Activated CD8-positive, alpha-beta memory T cell treated with anti-CD3 and anti-CD28 coated beads for 36 hours (primary cell): ENCODE data around the gene TNNT2. TPM values are rescaled to one million over a fixed set of nuclear protein-coding genes. Genes with fewer than 3 reads are reported as not detected.

ENCODE experiments used
- CTCF ChIA-PET: fragments of 350-600 bp; sonication (Branson Sonifier 250); formaldehyde crosslinking; loops from one replicate; lab custom pipeline; 2021; ENCODE audit warnings: antibody characterized with exemption; lab: Charles Lee
- POLR2A ChIA-PET: fragments of 350-600 bp; sonication (Branson Sonifier 250); formaldehyde crosslinking; loops from one replicate; lab custom pipeline; 2021; ENCODE audit warnings: antibody characterized with exemption; lab: Charles Lee
- total RNA-seq, 2 experiments: library from RNA; stranded (reverse); gene quantifications; one replicate each; pipeline ENCODE4 v1.2.3, GENCODE V29; 2021

The TNNT2 gene
- total RNA-seq, 2 experiments from 2014 or later, result not detected

GRCh38 chr1:201404722-201405483, 27.4 kb upstream of the TNNT2 start:
- ChIA-PET CTCF (no interaction called here), POLR2A (no interaction called here)

GRCh38 chr1:201404055-201404454, 26.6 kb upstream of the TNNT2 start:
- ChIA-PET POLR2A (no interaction called here), CTCF (no interaction called here)

GRCh38 chr1:201403359-201403758, 25.9 kb upstream of the TNNT2 start:
- POLR2A ChIA-PET, result no interaction called here
- CTCF ChIA-PET, result no interaction called here

DNA sequence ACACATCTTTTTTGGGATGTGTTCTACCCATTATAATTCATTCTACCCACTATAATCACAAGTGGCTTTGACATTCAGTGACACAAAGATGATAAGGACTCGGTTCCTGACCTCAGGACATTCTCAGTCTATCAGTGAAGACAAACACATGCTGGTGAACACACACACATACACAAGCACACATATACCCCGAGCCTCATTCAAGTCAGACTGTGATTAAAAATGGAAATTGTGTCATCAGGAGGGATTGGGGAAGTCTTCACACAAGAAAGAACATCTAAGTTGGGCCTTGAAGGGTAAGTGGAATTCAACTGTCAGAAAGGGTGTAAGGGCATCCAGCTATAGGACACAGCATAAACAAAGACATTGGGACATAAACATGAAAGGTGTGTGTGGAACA, 24.2 kb upstream of the TNNT2 start:
- ChIA-PET POLR2A (no interaction called here), CTCF (no interaction called here)

DNA sequence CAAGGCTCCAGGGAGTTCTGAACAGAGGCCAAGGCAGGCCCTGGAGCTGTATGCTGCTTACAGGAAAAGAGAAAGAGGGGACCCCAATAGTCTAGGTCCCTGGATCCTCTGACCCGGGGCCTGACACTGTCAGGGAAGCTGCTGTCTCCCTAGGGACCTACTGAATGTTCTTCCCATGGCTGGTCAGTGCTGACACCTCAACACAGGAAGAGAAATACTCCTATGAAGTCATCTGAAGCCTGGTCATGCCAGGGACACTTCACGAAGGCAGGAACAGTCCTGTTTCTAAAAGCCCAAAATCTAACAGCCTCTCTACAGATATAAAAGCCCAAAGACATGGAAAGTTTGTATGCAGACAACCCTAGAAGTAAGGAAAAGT, 23.4 kb upstream of the TNNT2 start:
- ChIA-PET CTCF (no interaction called here), POLR2A (no interaction called here)

DNA sequence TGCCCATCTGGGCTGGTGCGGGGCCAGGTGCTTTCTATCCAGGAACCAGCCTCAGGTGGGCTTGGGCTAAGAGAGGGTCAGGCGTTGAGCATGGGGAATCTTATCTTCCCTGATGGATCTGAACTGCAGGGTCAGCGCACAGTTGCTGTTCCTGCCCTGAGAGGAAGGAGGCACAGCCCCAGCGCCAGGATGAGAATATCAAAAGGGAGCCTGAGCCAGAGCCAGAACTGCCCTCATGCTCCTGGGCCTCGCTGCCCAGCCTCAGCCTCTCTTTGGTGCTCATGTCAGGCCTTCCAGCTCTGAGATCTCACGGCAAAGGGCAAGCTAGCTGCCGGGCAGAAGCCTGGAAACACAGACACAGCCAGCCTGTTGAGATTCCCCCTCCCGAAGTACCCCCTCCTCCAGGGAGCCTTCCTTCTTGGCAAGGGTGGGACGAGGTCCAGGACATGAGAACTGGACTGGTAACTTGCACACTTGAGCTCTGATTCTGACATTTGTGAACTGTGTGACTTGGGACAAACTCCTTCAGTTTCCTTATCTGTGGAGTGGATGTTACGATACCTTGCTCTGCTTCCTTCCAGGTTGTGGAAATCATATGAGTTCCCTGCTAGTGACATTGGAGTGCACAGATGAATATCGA, 22.9 kb upstream of the TNNT2 start:
- ChIA-PET POLR2A (interaction anchor here (0.5 kb wide), 1 partner anchor 94 kb away, joined by 3 read pairs; no protein-coding TSS in a partner anchor), CTCF (no interaction called here)

- CTCF ChIA-PET, result no interaction called here
Measured at GRCh38 chr1:201399352-201400126, 22.1 kb upstream of the TNNT2 start.

GRCh38 chr1:201399018-201399351, 21.5 kb upstream of the TNNT2 start, which contains the start of gene LAD1:
LAD1 (minus strand) TSS chr1:201399324; CDS start chr1:201399306, 18 bp downstream.
- ChIA-PET CTCF (no interaction called here), POLR2A (no interaction called here)

More at GRCh38 chr1:201399352-201400126, 22.1 kb upstream of the TNNT2 start:
- POLR2A ChIA-PET, result interaction anchor here (0.5 kb wide), 1 partner anchor 93 kb away, joined by 3 read pairs; no protein-coding TSS in a partner anchor

DNA sequence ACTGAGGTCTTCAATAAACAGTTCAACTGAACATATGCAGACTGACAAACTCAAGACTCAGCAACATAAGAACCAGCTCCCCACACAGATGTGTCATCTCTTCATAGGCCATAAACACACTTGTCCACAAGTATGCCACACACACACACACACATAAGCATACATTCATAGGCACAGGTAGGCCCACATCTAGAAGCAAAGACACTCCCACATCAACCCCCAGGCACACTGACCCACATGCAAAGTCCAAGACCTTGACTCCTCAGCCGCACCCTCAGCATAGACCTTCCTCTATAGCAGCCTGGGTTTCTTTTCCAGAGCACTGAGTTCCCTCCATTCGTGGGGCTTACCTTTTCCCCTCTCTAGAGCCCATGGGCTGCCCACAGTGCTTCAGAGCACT, 20.2 kb upstream of the TNNT2 start:
- CTCF ChIA-PET, result interaction anchor here (1.2 kb wide), 1 partner anchor 12 kb away, joined by 4 read pairs; no protein-coding TSS in a partner anchor
- POLR2A ChIA-PET, result no interaction called here

DNA sequence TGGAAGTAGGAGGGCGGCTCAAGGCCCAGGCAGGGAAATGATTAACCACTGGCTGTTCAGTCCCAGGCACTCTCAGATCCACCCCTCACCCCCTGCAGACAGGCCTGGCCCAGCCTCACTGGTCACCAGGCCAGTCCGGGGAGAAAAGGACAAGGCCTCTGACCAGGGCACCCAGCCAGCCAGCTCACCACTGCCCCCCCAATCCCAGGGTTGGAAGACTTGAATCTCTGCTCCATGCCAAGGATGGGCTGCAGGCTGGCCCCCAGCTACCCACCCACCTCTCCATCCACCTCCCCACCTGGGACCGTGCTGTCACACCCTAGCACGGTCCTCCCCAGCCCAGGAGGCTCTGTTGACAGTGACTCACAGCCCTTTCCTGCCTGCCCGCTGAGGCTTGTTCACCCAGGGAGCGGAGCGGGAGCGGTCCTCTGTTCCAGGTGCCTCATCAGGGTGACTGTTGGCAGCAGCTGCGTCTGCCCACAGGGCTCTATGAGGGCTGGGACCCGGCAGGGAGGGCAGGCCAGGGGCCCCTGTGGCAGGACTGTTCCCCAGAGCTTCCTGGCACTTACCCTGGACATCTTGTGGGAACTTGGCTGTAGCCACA, 19.5 kb upstream of the TNNT2 start:
- CTCF ChIA-PET, result interaction anchor here (1.5 kb wide), 1 partner anchor 39 kb away, joined by 4 read pairs; no protein-coding TSS in a partner anchor
- POLR2A ChIA-PET, result no interaction called here

DNA sequence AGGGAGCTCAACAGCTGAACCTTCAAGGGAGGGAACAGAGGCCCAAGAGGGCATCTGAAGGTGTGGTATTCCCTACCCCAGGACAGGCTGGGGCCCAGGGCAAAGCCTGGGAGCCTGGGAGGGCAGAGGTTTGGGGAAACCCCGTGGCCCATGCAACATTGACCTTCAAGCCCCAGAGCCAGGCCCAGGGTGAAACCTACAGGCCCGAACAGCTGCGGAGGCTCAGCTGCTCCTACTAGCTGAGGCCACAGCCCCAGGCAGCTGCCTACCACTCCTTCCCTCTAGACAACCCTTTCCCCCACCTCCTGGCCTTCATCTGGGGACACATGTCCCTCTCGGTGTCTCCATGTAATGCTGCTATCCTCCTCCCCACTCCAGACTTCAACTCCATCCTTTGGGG, 18.5 kb upstream of the TNNT2 start:
- POLR2A ChIA-PET, result no interaction called here
- CTCF ChIA-PET, result interaction anchor here (1.5 kb wide), 1 partner anchor 40 kb away, joined by 4 read pairs; no protein-coding TSS in a partner anchor

- ChIA-PET CTCF (interaction anchor here (1.5 kb wide), 1 partner anchor 14 kb away, joined by 7 read pairs; no protein-coding TSS in a partner anchor), POLR2A (no interaction called here)
Measured at GRCh38 chr1:201394591-201394990, 17.1 kb upstream of the TNNT2 start.

- CTCF ChIA-PET, result interaction anchor here (0.6 to 1.2 kb wide), 3 partner anchors 13 to 139 kb away, joined by 3 to 5 read pairs (median 5); no protein-coding TSS in a partner anchor
- POLR2A ChIA-PET, result no interaction called here
Measured at GRCh38 chr1:201393076-201393475, 15.6 kb upstream of the TNNT2 start.

DNA sequence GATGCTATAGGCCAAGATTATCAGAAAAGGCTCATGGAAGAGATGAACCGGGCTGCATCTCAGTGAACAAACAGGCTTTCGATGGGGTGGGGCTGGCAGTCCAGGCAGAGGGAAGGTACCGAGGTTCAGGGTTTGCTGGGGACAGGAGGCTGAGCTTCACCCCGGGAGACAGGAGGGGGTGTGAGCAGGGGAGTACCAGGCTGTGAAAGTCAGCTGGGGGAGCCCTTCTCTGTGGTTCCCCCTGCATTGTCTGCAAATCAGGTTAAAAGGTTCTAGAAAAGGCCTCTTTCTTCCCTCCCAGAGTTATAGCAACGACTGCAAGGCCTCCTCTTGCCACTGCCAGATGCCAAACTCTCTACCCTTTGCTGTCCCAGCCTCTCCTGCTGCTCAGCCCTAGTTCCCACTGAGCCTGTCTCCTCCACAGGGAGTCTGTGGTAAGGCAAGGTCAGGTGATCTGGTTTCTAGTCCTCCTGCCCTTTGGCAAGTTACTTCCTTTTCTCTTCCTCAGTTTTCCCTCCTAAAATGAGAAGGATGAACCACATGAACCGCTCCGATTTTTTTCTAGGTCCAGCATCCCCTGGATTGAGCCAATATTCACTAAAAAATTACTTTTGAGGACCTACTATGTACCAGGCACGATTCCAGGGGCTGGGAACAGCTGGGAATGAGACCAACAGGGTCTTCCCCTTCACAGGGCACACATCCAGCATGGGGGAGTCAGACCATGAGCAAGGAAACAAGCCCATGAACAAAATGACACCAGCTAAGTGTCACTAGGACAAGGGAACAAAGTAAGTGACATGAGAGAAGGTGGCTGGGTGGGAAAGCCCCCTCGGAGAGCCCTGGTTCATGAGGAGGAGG, 14.4 kb upstream of the TNNT2 start:
- CTCF ChIA-PET, result interaction anchor here (1.2 kb wide), 1 partner anchor 137 kb away, joined by 3 read pairs; no protein-coding TSS in a partner anchor

DNA sequence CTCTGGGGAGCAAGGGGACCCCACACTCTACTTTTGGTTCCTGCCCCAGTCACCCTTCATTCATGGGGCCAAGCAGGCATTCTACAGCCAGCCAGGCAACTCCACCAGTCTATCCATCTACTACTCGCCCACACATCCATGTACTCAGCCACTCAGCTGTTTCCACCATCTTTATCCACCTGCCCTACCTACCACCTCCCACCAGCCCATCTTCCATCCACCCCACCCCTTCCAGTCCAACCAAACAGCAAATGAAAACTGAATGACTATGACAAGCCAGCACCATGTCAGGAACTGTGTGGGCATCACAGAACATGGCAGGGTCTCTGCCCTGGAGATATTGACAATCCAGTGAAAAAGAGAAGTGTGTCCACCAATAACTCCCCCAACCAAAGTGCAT, 13.7 kb upstream of the TNNT2 start:
- POLR2A ChIA-PET, result no interaction called here
- CTCF ChIA-PET, result no interaction called here

More for the DNA sequence above, 14.4 kb upstream of the TNNT2 start:
- POLR2A ChIA-PET, result no interaction called here

DNA sequence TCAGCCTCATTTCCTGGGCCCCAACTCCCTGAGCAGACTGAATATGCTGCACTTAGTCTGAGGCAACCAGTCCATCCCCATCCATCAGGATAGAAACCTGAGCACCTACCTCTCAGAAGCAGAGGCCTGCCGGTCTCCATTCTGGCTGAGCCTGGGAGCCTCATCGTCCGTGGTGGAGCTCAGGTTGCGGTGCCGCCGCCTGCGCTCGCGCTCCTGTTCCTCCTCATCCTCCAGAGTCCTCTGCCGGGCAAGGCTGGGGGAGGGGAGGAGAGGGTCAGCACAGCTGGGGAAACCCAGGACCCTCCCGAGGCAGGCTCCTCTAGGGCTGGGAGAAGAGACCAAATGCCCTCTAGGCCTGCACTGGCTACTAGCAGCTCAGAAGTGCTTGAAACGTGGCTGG, 11.6 kb upstream of the TNNT2 start:
- CTCF ChIA-PET, result interaction anchor here (0.7 to 1.6 kb wide), 2 partner anchors 17 to 416 kb away, joined by 3 read pairs; no protein-coding TSS in a partner anchor
- POLR2A ChIA-PET, result interaction anchor here (0.6 kb wide), 1 partner anchor 235 kb away, joined by 4 read pairs; no protein-coding TSS in a partner anchor

DNA sequence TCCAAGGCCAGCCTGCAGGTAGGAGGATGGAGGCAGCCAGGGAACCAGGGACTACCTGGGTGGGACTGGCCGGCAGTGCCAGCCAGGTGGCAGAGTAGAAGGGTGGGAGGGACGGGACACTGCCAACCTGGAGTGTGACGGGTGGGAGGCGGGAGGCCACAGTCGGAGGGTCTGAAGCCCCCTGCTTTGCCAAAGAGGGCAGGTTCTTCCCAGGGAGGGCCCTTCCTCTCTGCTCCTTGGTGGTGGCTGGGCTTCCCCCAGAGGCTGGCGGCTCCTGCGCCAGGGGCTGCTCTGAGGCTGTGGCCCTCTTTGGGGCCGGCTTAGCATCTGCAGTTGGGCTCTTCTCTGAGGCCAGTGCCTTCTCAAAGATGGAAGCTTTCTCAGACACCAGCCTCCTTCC, 8.7 kb upstream of the TNNT2 start:
- CTCF ChIA-PET, result interaction anchor here (0.7 to 1.1 kb wide), 2 partner anchors 12 to 731 kb away, joined by 3 to 4 read pairs; no protein-coding TSS in a partner anchor

GRCh38 chr1:201385299-201385891, 7.9 kb upstream of the TNNT2 start:
- ChIA-PET POLR2A (no interaction called here), CTCF (interaction anchor here (1.1 to 1.5 kb wide), 2 partner anchors 13 to 35 kb away, joined by 3 to 4 read pairs; no protein-coding TSS in a partner anchor)

More for the DNA sequence above, 8.7 kb upstream of the TNNT2 start:
- POLR2A ChIA-PET, result no interaction called here
